SU-DHL-6 (cell line): ENCODE results near the gene ADNP.

Experiments used
- H2AFZ ChIP-seq: fragments of 200-600 bp; sonication (generic); 2 replicates; pipeline ENCODE4 v1.6.1; 2014; ENCODE audit warnings: low read depth, mild to moderate bottlenecking, moderate library complexity, mixed read lengths, antibody characterized with exemption, low read length; ENCODE audit not compliant: severe bottlenecking
- H3F3A ChIP-seq: fragments of 200-600 bp; shearing (Covaris generic); 2 replicates; pipeline ENCODE4 v1.6.0; 2016; ENCODE audit warnings: antibody characterized with exemption, mild to moderate bottlenecking; ENCODE audit not compliant: insufficient read depth
- H3K27ac ChIP-seq: fragments of 200-600 bp; sonication (generic); 2 replicates; pipeline ENCODE4 v1.5.1; 2016; ENCODE audit warnings: low read depth, mild to moderate bottlenecking, low read length, moderate library complexity, mixed read lengths
- H3K27me3 ChIP-seq: fragments of 200-600 bp; sonication (generic), shearing (Covaris generic); 2 replicates; pipeline ENCODE4 v1.6.0; 2014; ENCODE audit warnings: mild to moderate bottlenecking, low read length
- H3K36me3 ChIP-seq: fragments of 200-600 bp; sonication (generic); 2 replicates; pipeline ENCODE4 v1.6.1; 2014; ENCODE audit warnings: mild to moderate bottlenecking, low read length, mixed read lengths
- H3K4me2 ChIP-seq: fragments of 300-600, 200-600 bp; shearing (Covaris generic), sonication (generic); 2 replicates; pipeline ENCODE4 v1.6.0; 2014; ENCODE audit warnings: low read length, low read depth, mild to moderate bottlenecking; ENCODE audit not compliant: poor library complexity, severe bottlenecking
- H3K4me3 ChIP-seq: fragments of 200-600 bp; sonication (generic); 2 replicates; pipeline ENCODE4 v1.5.1; 2014; ENCODE audit warnings: antibody characterized with exemption, low read length, mild to moderate bottlenecking, mixed read lengths; ENCODE audit not compliant: insufficient read depth, poor library complexity, severe bottlenecking
- H3K79me2 ChIP-seq: fragments of 200-600 bp; sonication (generic); 2 replicates; pipeline ENCODE4 v1.6.1; 2014; ENCODE audit warnings: mild to moderate bottlenecking, low read length, moderate library complexity; ENCODE audit not compliant: insufficient read depth
- H3K9ac ChIP-seq: fragments of 200-600 bp; sonication (generic); 2 replicates; pipeline ENCODE4 v1.7.0; 2014; ENCODE audit warnings: mild to moderate bottlenecking, low read length
- H3K9me2 ChIP-seq: fragments of 200-600 bp; sonication (generic); replicated peaks from 2 replicates; pipeline ENCODE4 v1.6.1; 2014; ENCODE audit warnings: low read length; ENCODE audit not compliant: insufficient read depth
- H3K9me3 ChIP-seq: fragments of 200-600 bp; sonication (generic); 2 replicates; pipeline ENCODE4 v1.6.1; 2014; ENCODE audit warnings: low read length, mixed read lengths; ENCODE audit not compliant: insufficient read depth
- H4K20me1 ChIP-seq: fragments of 200-600 bp; sonication (generic); 2 replicates; pipeline ENCODE4 v1.6.1; 2014; ENCODE audit warnings: low read depth, mild to moderate bottlenecking, antibody characterized with exemption, low read length, moderate library complexity, mixed read lengths
- CTCF ChIP-seq: fragments of 200-600 bp; sonication (generic); IDR thresholded peaks from one replicate; pipeline ENCODE4 v1.5.1; 2017; ENCODE audit warnings: antibody characterized with exemption, mild to moderate bottlenecking, low read length, moderate library complexity; ENCODE audit not compliant: insufficient read depth, poor library complexity, severe bottlenecking
- EZH2phosphoT487 ChIP-seq: fragments of 200-600 bp; sonication (generic), shearing (Covaris generic); conservative IDR thresholded peaks from 2 replicates; pipeline ENCODE4 v1.6.1; 2018; ENCODE audit warnings: mild to moderate bottlenecking, antibody characterized with exemption, low read length, moderate library complexity, mixed read lengths

Gene ADNP

DNA sequence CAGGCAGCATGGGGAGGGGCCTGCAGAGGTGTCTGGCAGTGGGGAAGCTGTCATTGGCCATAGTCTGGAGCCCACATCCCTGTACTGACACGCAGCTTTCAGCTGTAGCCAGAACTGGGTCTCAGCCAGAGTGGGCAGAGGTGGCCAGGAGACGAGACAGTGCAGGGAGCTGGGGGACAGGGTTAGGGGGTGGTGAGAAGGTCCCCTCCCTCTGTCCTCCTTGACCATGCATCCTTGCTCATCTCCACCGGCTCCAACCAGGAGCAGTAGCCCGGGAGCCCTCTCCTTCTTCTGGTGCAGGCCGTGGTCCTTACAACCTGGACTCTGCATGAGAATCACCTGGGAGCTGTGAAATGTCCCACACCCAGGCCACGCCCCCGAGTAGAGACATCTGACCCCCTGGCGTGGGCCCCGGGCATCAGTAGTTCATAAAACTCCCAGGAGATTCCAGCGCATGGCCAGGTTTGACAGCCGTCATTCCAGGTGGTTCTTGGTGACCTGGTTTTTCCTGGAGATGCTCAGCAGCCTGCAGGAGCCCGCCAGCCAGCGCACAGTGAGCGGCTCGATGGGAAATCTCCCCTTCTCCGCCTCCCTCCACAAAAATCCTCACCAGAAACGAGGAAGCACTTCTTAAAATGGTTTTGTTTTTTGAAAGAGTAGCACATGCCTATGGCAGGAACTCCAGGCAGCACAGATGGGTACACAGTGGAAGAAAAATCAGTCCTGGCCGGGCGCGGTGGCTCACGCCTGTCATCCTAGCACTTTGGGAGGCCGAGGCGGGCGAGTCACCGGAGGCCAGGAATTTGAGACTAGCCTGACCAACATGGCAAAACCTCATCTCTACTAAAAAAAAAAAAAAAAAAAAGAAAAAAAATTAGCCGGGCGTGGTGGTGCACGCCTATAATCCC, 56.2 kb downstream of the ADNP start:
- Histone ChIP-seq H3K9me2 (no peaks in the 10 kb centered on the region), H3K27me3 (no peaks in the 10 kb centered on the region), H3F3A (no peaks in the 10 kb centered on the region), H3K9me3 (no peaks in the 10 kb centered on the region), H3K4me2 (no peak overlapping the region), H3K9ac (no peak overlapping the region), H3K4me3 (no peak overlapping the region), H3K36me3 (peaks cover 3% of the 10 kb centered on the region; the same call in 1 of the 2 replicates), H3K27ac (no peak overlapping the region), H2AFZ (no peak overlapping the region), H4K20me1 (no peaks in the 10 kb centered on the region; the same call in 1 of the 2 replicates), H3K79me2 (no peaks in the 10 kb centered on the region)
- TF ChIP-seq EZH2phosphoT487: no peak
- no peak for TF ChIP-seq CTCF

DNA sequence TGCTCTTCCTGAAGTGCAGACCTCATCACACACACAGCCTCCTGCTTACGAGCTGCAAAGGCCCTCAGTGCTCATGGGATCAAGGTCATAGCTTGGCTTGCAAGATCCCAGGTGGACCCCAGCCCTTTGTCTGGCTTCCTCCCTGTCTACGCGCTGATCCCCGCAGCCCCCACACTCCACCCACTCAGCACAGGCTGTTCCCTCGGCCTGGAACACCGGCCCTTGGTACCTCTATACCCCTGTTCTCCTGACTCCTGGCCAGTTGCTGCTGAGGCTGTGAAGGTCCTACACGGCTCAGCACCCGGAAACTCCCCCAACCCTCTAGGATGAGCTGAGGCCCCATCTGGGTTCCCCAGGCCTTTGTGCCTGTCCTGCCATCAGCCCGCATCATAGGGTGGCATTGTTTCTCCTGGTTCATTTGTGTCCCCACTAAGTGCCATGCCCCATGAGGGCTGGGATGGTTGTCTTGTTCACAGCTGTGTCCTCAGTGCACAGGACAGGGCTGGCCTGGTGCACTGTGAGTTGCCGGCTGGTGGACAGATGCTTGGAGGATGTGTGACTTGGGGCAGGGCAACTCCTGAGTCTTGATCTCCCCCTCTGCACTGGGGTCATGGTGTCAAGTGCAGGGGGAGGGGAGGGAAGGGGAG, 57.0 kb downstream of the ADNP start:
- H3K4me3 ChIP-seq: no peak overlapping the region
- H4K20me1 ChIP-seq: no peaks in the 10 kb centered on the region; the same call in 1 of the 2 replicates
- H3K79me2 ChIP-seq: no peaks in the 10 kb centered on the region
- no peak overlapping the region for H2AFZ ChIP-seq
- no peak overlapping the region for H3K4me2 ChIP-seq
- H3K9me3 ChIP-seq: no peaks in the 10 kb centered on the region
- H3F3A ChIP-seq: no peaks in the 10 kb centered on the region
- peaks cover 3% of the 10 kb centered on the region; the same call in 1 of the 2 replicates for H3K36me3 ChIP-seq
- no peak overlapping the region for H3K9ac ChIP-seq
- no peaks in the 10 kb centered on the region for H3K27me3 ChIP-seq
- H3K27ac ChIP-seq: no peak overlapping the region
- H3K9me2 ChIP-seq: no peaks in the 10 kb centered on the region
- TF ChIP-seq EZH2phosphoT487: no peak
- TF ChIP-seq CTCF: no peak

DNA sequence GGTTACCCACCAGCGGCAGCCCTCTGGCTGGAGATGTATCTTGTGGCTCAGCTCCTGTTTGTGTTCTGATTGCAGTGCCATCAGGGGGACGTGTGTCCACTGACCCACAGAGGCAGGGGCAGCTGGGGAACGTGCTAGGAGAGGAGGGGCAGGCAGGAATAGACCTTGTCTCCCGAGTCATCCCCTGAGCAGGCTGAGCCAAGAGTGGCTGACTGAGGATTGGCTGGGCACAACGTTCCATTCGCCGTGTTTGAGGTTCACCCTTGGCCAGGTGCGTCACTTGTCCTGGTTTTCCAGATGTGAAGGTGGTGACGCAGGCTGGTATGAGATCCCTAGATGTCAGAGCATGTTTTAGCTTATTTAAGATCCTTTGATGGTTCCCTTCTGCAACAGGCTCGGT, 57.7 kb downstream of the ADNP start:
- no peaks in the 10 kb centered on the region for H3K9me3 ChIP-seq
- TF ChIP-seq CTCF (no peak), EZH2phosphoT487 (no peak)
- H3K36me3 ChIP-seq: peaks cover 3% of the 10 kb centered on the region; the same call in 1 of the 2 replicates
- no peak overlapping the region for H3K4me2 ChIP-seq
- H3F3A ChIP-seq: no peaks in the 10 kb centered on the region
- H3K4me3 ChIP-seq: no peak overlapping the region
- no peaks in the 10 kb centered on the region for H3K79me2 ChIP-seq
- no peaks in the 10 kb centered on the region for H3K27me3 ChIP-seq
- H3K9ac ChIP-seq: no peak overlapping the region
- no peak overlapping the region for H3K27ac ChIP-seq
- no peaks in the 10 kb centered on the region; the same call in 1 of the 2 replicates for H4K20me1 ChIP-seq
- no peaks in the 10 kb centered on the region for H3K9me2 ChIP-seq
- no peak overlapping the region for H2AFZ ChIP-seq
